ENCODE results near the gene CARMIL1. TPM values are rescaled to one million over a fixed set of nuclear protein-coding genes. Genes with fewer than 3 reads are reported as not detected.

The CARMIL1 gene
- total RNA-seq, 1 experiment from 2014 or later: 23.6 TPM

DNA sequence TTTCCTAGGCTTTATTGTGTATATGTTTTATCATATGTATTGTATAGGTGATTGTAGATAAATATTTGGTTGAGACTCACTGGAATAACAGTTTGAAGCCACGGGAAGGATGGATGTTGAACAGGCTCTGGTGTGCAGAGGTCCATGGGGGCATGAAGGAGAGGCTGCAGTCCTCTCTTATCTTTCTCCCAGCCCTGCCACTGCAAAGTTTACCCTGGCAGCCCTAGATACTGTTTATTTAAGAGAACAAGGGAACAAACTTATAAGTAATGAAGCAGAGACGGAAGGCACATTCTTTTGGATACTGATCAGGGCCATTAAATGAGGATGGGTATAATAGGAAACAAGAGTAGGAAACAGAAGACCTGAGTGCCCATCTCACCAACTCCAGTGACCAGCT, 269.3 kb downstream of the CARMIL1 start:
- no peak overlapping the region for H3K56ac ChIP-seq (ENCODE audit: insufficient read length, low read depth, low read length)
- H3K27me3 ChIP-seq (ENCODE audit: insufficient read depth, low read length): no peaks in the 10 kb centered on the region
- H4K91ac ChIP-seq (ENCODE audit: insufficient read length, low read depth, low read length): no peak overlapping the region
- no peak overlapping the region for H3K4me3 Mint-ChIP-seq
- no peaks in the 10 kb centered on the region for H3K27me3 Mint-ChIP-seq (ENCODE audit: low read depth)
- H3K4me1 Mint-ChIP-seq: no peaks in the 10 kb centered on the region
- H3K79me1 ChIP-seq (ENCODE audit: insufficient read depth, low read depth, low read length, poor library complexity, severe bottlenecking): no peaks in the 10 kb centered on the region
- H3K23ac ChIP-seq (ENCODE audit: insufficient read length, low read depth, low read length): no peak overlapping the region
- H2AFZ ChIP-seq (ENCODE audit: low read length): no peak overlapping the region
- H3K27ac ChIP-seq (ENCODE audit: insufficient read length, low read depth, low read length): no peak overlapping the region
- no peaks in the 10 kb centered on the region for H3K9me3 ChIP-seq (ENCODE audit: control insufficient read depth, low read depth, low read length)
- H4K8ac ChIP-seq (replicated peaks; ENCODE audit: insufficient read length, low read depth, low read length): no peak overlapping the region
- H3T11ph ChIP-seq (ENCODE audit: low read length): no peak overlapping the region
- no peaks in the 10 kb centered on the region for H3K4me1 ChIP-seq (ENCODE audit: insufficient read depth, low read length)
- no peak overlapping the region for H2BK20ac ChIP-seq (ENCODE audit: low read depth, low read length, poor library complexity, severe bottlenecking)
- no peaks in the 10 kb centered on the region for H3K23me2 ChIP-seq (ENCODE audit: insufficient read length, low read depth, low read length, poor library complexity, severe bottlenecking)
- TF ChIP-seq, protein P1, sequence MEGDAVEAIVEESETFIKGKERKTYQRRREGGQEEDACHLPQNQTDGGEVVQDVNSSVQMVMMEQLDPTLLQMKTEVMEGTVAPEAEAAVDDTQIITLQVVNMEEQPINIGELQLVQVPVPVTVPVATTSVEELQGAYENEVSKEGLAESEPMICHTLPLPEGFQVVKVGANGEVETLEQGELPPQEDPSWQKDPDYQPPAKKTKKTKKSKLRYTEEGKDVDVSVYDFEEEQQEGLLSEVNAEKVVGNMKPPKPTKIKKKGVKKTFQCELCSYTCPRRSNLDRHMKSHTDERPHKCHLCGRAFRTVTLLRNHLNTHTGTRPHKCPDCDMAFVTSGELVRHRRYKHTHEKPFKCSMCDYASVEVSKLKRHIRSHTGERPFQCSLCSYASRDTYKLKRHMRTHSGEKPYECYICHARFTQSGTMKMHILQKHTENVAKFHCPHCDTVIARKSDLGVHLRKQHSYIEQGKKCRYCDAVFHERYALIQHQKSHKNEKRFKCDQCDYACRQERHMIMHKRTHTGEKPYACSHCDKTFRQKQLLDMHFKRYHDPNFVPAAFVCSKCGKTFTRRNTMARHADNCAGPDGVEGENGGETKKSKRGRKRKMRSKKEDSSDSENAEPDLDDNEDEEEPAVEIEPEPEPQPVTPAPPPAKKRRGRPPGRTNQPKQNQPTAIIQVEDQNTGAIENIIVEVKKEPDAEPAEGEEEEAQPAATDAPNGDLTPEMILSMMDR (conservative IDR thresholded peaks at IDR 0.05): no peak
- no peak overlapping the region for H2BK120ac ChIP-seq (ENCODE audit: low read depth, low read length, poor library complexity, severe bottlenecking)
- no peak overlapping the region for H2AK5ac ChIP-seq (ENCODE audit: insufficient read length, low read length)
- no peaks in the 10 kb centered on the region for H3K9me3 Mint-ChIP-seq
- H3K18ac ChIP-seq (ENCODE audit: insufficient read length, low read depth, low read length): no peak overlapping the region
- no peak overlapping the region for H3K4ac ChIP-seq (ENCODE audit: low read depth, low read length)
- no peaks in the 10 kb centered on the region for H3K79me2 ChIP-seq (ENCODE audit: insufficient read depth, low read length)
- H3K4me2 ChIP-seq (ENCODE audit: insufficient read depth, insufficient read length, low read length): no peak overlapping the region
- H3K9ac ChIP-seq (ENCODE audit: extremely low read depth, insufficient read length, low read length): no peak overlapping the region
- H2BK12ac ChIP-seq (ENCODE audit: insufficient read length, low read depth, low read length): no peak overlapping the region
- no peak overlapping the region for H4K5ac ChIP-seq (ENCODE audit: insufficient read length, low read depth, low read length)
- DNase-seq: no peak
- no peaks in the 10 kb centered on the region for H3K36me3 Mint-ChIP-seq (ENCODE audit: insufficient read depth in 1 of 3, low read depth in 3 of 3)
- H4K20me1 ChIP-seq (ENCODE audit: control insufficient read depth, insufficient read depth, insufficient read length): no peaks in the 10 kb centered on the region
- H2BK5ac ChIP-seq (ENCODE audit: insufficient read length, low read length): no peak overlapping the region
- H3K27ac Mint-ChIP-seq: no peak overlapping the region; a peak in 2 of 7 replicates
- no peak overlapping the region for H3K14ac ChIP-seq (ENCODE audit: insufficient read depth, low read length)
- H2BK15ac ChIP-seq (ENCODE audit: low read depth, low read length): no peak overlapping the region
- WGBS (ENCODE audit: extremely low coverage, insufficient read length, low lambda C conversion rate): no CpG with 5 or more reads among the region's 2 CpGs

All from H9 (cell line).